ENCODE results near the gene ZNF330. TPM values are rescaled to one million over a fixed set of nuclear protein-coding genes. Genes with fewer than 3 reads are reported as not detected.

ZNF330 gene
- total RNA-seq, 2 donors from 2014 or later, result 27.7 to 29.7 TPM

DNA sequence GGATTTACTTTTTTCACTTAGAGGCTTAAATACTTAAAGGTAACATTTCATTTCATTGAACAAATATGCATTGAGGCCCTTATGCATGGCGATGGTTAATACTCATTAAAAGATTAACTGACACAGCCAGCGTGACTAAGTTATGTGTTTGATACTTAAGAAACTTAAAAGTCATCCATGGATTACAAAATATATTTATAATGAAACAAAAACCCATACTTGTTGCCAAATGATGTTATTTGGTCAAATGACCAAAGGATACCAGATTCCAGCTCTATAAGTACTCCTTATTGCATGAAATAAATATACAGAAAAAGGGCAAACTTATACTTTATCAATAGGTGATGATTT is 26.7 kb downstream of the ZNF330 start:
- intact Hi-C loops (cut with DNase I), result no loop called here
- TF ChIP-seq, protein P1, sequence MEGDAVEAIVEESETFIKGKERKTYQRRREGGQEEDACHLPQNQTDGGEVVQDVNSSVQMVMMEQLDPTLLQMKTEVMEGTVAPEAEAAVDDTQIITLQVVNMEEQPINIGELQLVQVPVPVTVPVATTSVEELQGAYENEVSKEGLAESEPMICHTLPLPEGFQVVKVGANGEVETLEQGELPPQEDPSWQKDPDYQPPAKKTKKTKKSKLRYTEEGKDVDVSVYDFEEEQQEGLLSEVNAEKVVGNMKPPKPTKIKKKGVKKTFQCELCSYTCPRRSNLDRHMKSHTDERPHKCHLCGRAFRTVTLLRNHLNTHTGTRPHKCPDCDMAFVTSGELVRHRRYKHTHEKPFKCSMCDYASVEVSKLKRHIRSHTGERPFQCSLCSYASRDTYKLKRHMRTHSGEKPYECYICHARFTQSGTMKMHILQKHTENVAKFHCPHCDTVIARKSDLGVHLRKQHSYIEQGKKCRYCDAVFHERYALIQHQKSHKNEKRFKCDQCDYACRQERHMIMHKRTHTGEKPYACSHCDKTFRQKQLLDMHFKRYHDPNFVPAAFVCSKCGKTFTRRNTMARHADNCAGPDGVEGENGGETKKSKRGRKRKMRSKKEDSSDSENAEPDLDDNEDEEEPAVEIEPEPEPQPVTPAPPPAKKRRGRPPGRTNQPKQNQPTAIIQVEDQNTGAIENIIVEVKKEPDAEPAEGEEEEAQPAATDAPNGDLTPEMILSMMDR (IDR thresholded peaks at IDR 0.05), result no peak

GRCh38 chr4:141248029-141248428 is 27.3 kb downstream of the ZNF330 start:
- Histone ChIP-seq H3K9ac (ENCODE audit: low read depth in 2 of 2, low read length in 2 of 2) (no peak overlapping the region), H3K9me3 (no peaks in the 10 kb centered on the region), H3K4me1 (no peaks in the 10 kb centered on the region), H3K27me3 (no peaks in the 10 kb centered on the region), H3K4me3 (no peak overlapping the region), H3K27ac (no peak overlapping the region), H3K36me3 (no peaks in the 10 kb centered on the region)
- TF ChIP-seq, protein P1 (IDR thresholded peaks at IDR 0.05), result no peak
- DNase-seq, result no peak
- intact Hi-C loops (cut with DNase I), result no loop called here

More for the DNA sequence above, 26.7 kb downstream of the ZNF330 start:
- no peak overlapping the region for H3K27ac ChIP-seq
- no peak for DNase-seq
- H3K4me1 ChIP-seq, result no peaks in the 10 kb centered on the region
- no peak overlapping the region for H3K4me3 ChIP-seq
- no peaks in the 10 kb centered on the region for H3K36me3 ChIP-seq
- no peaks in the 10 kb centered on the region for H3K27me3 ChIP-seq
- no peaks in the 10 kb centered on the region for H3K9me3 ChIP-seq
- no peak overlapping the region for H3K9ac ChIP-seq (ENCODE audit: low read depth in 2 of 2, low read length in 2 of 2)

- H3K9me3 ChIP-seq, result no peaks in the 10 kb centered on the region
- H3K4me3 ChIP-seq, result no peak overlapping the region
- no peak overlapping the region for H3K9ac ChIP-seq (ENCODE audit: low read depth in 2 of 2, low read length in 2 of 2)
- H3K27me3 ChIP-seq, result no peaks in the 10 kb centered on the region
- no peaks in the 10 kb centered on the region for H3K36me3 ChIP-seq
- no peaks in the 10 kb centered on the region for H3K4me1 ChIP-seq
- no peak for DNase-seq
- intact Hi-C loops (cut with DNase I), result no loop called here
- no peak overlapping the region for H3K27ac ChIP-seq
- TF ChIP-seq, protein P1 (IDR thresholded peaks at IDR 0.05), result no peak
Observed at GRCh38 chr4:141248486-141248885, 27.8 kb downstream of the ZNF330 start.

GRCh38 chr4:141254326-141254725 is 33.6 kb downstream of the ZNF330 start:
- no peak overlapping the region for H3K27ac ChIP-seq
- no peak overlapping the region for H3K4me3 ChIP-seq
- no peaks in the 10 kb centered on the region for H3K9me3 ChIP-seq
- no peaks in the 10 kb centered on the region for H3K27me3 ChIP-seq
- DNase-seq, result no peak
- TF ChIP-seq, protein P1 (IDR thresholded peaks at IDR 0.05), result no peak
- H3K4me1 ChIP-seq, result no peaks in the 10 kb centered on the region
- no peaks in the 10 kb centered on the region for H3K36me3 ChIP-seq
- intact Hi-C loops (cut with DNase I), result no loop called here
- H3K9ac ChIP-seq (ENCODE audit: low read depth in 2 of 2, low read length in 2 of 2), result no peak overlapping the region

GRCh38 chr4:141255016-141255415 is 34.3 kb downstream of the ZNF330 start:
- Histone ChIP-seq H3K4me1 (no peaks in the 10 kb centered on the region), H3K9me3 (no peaks in the 10 kb centered on the region), H3K27ac (no peak overlapping the region), H3K9ac (ENCODE audit: low read depth in 2 of 2, low read length in 2 of 2) (no peak overlapping the region), H3K36me3 (no peaks in the 10 kb centered on the region), H3K4me3 (no peak overlapping the region), H3K27me3 (no peaks in the 10 kb centered on the region)
- intact Hi-C loops (cut with DNase I), result no loop called here
- no peak for DNase-seq
- TF ChIP-seq, protein P1 (IDR thresholded peaks at IDR 0.05), result no peak

DNA sequence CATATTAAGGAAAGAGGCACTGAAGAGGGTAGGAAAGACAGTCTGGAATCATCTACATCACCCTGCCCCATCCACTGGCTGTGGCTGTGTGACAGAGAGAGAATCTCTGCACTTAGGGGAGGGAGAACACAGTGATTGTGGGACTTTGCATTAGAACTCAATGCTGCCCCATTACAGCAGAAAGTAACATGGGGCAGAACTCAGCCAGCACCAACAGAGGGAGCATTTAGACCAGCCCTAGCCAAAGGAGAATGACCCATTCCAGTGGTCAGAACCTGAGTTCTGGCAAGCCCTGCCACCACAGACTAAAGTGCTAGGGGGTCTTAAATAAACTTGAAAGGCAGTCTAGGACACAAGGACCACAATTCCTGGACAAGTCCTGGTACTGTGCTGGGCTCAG is 37.9 kb downstream of the ZNF330 start:
- no peak overlapping the region for H3K4me3 ChIP-seq
- TF ChIP-seq, protein P1 (IDR thresholded peaks at IDR 0.05), result no peak
- no peak overlapping the region for H3K27ac ChIP-seq
- intact Hi-C loops (cut with DNase I), result no loop called here
- H3K9me3 ChIP-seq, result no peaks in the 10 kb centered on the region
- no peaks in the 10 kb centered on the region for H3K4me1 ChIP-seq
- H3K36me3 ChIP-seq, result no peaks in the 10 kb centered on the region
- no peak overlapping the region for H3K9ac ChIP-seq (ENCODE audit: low read depth in 2 of 2, low read length in 2 of 2)
- no peaks in the 10 kb centered on the region for H3K27me3 ChIP-seq
- DNase-seq, result no peak
